Measurements from ENCODE around the gene GINM1. TPM values are rescaled to one million over a fixed set of nuclear protein-coding genes. Genes with fewer than 3 reads are reported as not detected.
A peak's percentile ranks its signal among the peaks of the same experiment; 100 is the strongest.

GINM1 gene
- total and polyA plus RNA-seq, 9 of the 15 experiments (the other 6 are each of a cell fraction or from before 2014, with no cell fraction given) = 5.0 to 19.3 (median 14.2) TPM

DNA sequence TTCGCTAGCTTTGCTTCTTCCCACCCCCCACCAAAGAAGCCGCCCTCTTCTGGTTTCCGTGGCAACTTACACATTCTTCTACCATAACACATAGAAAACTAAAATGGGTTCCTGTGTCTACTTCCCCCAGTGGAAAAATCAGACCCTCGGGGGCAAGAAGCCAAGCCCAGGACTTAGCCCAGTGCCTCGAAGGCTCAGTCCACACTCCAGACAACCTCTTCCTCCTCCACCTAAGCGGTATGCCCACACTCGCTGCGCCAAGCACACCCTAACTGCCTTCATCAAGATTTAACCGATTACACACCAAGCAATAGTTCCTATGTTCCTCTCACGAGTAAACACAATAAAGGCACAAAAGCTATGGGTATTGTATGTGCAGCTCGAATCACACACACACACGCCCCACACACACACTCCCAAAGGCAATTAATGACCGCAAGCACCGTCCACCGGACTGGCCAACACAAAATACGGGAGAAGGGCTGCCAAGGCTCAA is 20.9 kb upstream of the GINM1 start (continued):
- TF ChIP-seq POLR2H (tag; IDR thresholded peaks at IDR 0.05; ENCODE audit: low read depth) (no peak), ZNF449 (CRISPR knock-in tag; IDR thresholded peaks at IDR 0.05) (no peak), KAT8 (IDR thresholded peaks at IDR 0.05; ENCODE audit: low read depth) (no peak), U2AF2 (optimal IDR thresholded peaks at IDR 0.05; ENCODE audit: low read depth, low read length) (no peak), MAFF (IDR thresholded peaks at IDR 0.05; ENCODE audit: low read length) (no peak), CHD4 (IDR thresholded peaks at IDR 0.05; ENCODE audit: insufficient read depth, insufficient replicate concordance, low read depth, low read length, poor library complexity, severe bottlenecking) (no peak), SIN3B (IDR thresholded peaks at IDR 0.05; ENCODE audit: low read depth) (0 out of 2 replicates have a peak, but pooled peaks have one; percentile 54), SMARCA5 (IDR thresholded peaks at IDR 0.05) (0 out of 2 replicates have a peak, but pooled peaks have one; percentile 29), HDAC1 (IDR thresholded peaks at IDR 0.05) (no peak), AFF4 (CRISPR knock-in tag; IDR thresholded peaks at IDR 0.05) (0 out of 2 replicates have a peak, but pooled peaks have one; percentile 53), ZMIZ1 (IDR thresholded peaks at IDR 0.05; ENCODE audit: low read depth in 2 of 2, low read length in 2 of 2) (no peak), FOS (IDR thresholded peaks at IDR 0.05; ENCODE audit: extremely low read depth, insufficient read length) (no peak), MYNN (IDR thresholded peaks at IDR 0.05) (no peak), MYNN (CRISPR knock-in tag; IDR thresholded peaks at IDR 0.05) (no peak)
- TF ChIP-seq, protein P1, sequence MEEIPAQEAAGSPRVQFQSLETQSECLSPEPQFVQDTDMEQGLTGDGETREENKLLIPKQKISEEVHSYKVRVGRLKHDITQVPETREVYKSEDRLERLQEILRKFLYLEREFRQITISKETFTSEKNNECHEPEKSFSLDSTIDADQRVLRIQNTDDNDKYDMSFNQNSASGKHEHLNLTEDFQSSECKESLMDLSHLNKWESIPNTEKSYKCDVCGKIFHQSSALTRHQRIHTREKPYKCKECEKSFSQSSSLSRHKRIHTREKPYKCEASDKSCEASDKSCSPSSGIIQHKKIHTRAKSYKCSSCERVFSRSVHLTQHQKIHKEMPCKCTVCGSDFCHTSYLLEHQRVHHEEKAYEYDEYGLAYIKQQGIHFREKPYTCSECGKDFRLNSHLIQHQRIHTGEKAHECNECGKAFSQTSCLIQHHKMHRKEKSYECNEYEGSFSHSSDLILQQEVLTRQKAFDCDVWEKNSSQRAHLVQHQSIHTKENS (CRISPR knock-in tag; IDR thresholded peaks at IDR 0.05) = no peak
- TF ChIP-seq, protein P2, sequence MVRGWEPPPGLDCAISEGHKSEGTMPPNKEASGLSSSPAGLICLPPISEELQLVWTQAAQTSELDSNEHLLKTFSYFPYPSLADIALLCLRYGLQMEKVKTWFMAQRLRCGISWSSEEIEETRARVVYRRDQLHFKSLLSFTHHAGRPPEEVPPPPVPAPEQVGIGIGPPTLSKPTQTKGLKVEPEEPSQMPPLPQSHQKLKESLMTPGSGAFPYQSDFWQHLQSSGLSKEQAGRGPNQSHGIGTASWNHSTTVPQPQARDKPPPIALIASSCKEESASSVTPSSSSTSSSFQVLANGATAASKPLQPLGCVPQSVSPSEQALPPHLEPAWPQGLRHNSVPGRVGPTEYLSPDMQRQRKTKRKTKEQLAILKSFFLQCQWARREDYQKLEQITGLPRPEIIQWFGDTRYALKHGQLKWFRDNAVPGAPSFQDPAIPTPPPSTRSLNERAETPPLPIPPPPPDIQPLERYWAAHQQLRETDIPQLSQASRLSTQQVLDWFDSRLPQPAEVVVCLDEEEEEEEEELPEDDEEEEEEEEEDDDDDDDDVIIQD (CRISPR knock-in tag; IDR thresholded peaks at IDR 0.05) = 0 out of 2 replicates have a peak, but pooled peaks have one; percentile 36

All from K562 (cell line).